Activated CD4-positive, CD25-positive, alpha-beta regulatory T cell treated with anti-CD3 and anti-CD28 coated beads, Interleukin-2, amount 50 U/mL, for 24 hours (primary cell): ENCODE data around the gene CLDND2.

Experiments used
- ATAC-seq, 2 donors: fragments of 150-1000 bp; cut with Tn5 transposase; one replicate each; pipeline ENCODE4 v1.10.0; 2021; ENCODE audit warnings: mild to moderate bottlenecking in 1 of 2, moderate library complexity in 1 of 2

CLDND2 gene

GRCh38 chr19:51354103-51354741 is 14.6 kb downstream of the CLDND2 start:
- ATAC-seq: no peak

- no peak for ATAC-seq
Observed at GRCh38 chr19:51352783-51353360, 15.9 kb downstream of the CLDND2 start.

- no peak for ATAC-seq
Observed at GRCh38 chr19:51351266-51351990, 17.4 kb downstream of the CLDND2 start.

GRCh38 chr19:51347209-51347928 is 21.4 kb downstream of the CLDND2 start:
- no peak for ATAC-seq

- ATAC-seq: no peak
Observed at GRCh38 chr19:51346742-51347141, 22.1 kb downstream of the CLDND2 start.

GRCh38 chr19:51345076-51345620 is 23.7 kb downstream of the CLDND2 start:
- no peak for ATAC-seq

GRCh38 chr19:51342631-51343569 is 25.9 kb downstream of the CLDND2 start:
- no peak for ATAC-seq

GRCh38 chr19:51341976-51342580 is 26.7 kb downstream of the CLDND2 start, which contains the start of gene VSIG10L:
VSIG10L (minus strand) TSS chr19:51342139; CDS start chr19:51342124, 15 bp downstream.
- no peak for ATAC-seq

- ATAC-seq: no peak
Observed at GRCh38 chr19:51341066-51341465, 27.7 kb downstream of the CLDND2 start.

GRCh38 chr19:51339687-51340656 is 28.8 kb downstream of the CLDND2 start:
- peak; percentile 72 to 78 for ATAC-seq

- ATAC-seq: peak in 1 of 2 donors; percentile 0
Observed at GRCh38 chr19:51339313-51339686, 29.5 kb downstream of the CLDND2 start.

GRCh38 chr19:51338563-51339312 is 30.1 kb downstream of the CLDND2 start:
- peak; percentile 73 to 80 for ATAC-seq

GRCh38 chr19:51337861-51338562 is 30.8 kb downstream of the CLDND2 start:
- no peak for ATAC-seq

GRCh38 chr19:51337141-51337860 is 31.5 kb downstream of the CLDND2 start:
- ATAC-seq: no peak

- no peak for ATAC-seq
Observed at GRCh38 chr19:51333836-51334460, 34.9 kb downstream of the CLDND2 start.

GRCh38 chr19:51331716-51332115 is 37.1 kb downstream of the CLDND2 start:
- ATAC-seq: no peak

GRCh38 chr19:51331193-51331592 is 37.6 kb downstream of the CLDND2 start:
- no peak for ATAC-seq
